Prostate gland (tissue), 2 donors: ENCODE measurements around the gene KMT2C.

Experiments used
- CTCF ChIP-seq, 4 experiments: fragments of 200-600 bp in 2 of 4; fragments of 450-650 bp in 2 of 4; sonication (generic) in 2 of 4; IDR thresholded peaks; 1 replicate in 3 of 4; 2 replicates in 1 of 4; pipeline ENCODE4 v1.5.1; 2016 to 2019; ENCODE audit warnings: antibody characterized with exemption in 4 of 4, mild to moderate bottlenecking in 2 of 4, moderate library complexity in 2 of 4
- POLR2A ChIP-seq: fragments of 450-650 bp; IDR thresholded peaks from one replicate; pipeline ENCODE4 v1.6.1; 2016; ENCODE audit warnings: antibody characterized with exemption, mild to moderate bottlenecking
- POLR2AphosphoS5 ChIP-seq: sonication (generic); formaldehyde crosslinking; IDR thresholded peaks from one replicate; pipeline ENCODE4 v1.6.1; 2017; ENCODE audit warnings: antibody characterized with exemption

- TF ChIP-seq POLR2AphosphoS5 = no peak
- no peak for TF ChIP-seq CTCF (IDR thresholded peaks at IDR 0.05)
- TF ChIP-seq POLR2A = no peak
These were observed 44.9 kb upstream of the KMT2C start for GRCh38 chr7:152480664-152481063.
